HG02610 (cell line): ENCODE results near the gene PARD6B.
"Not testable (repeated sequence)": the region's sequence is repeated elsewhere in the genome, so short reads cannot be mapped to it uniquely, and the experiment has no call there.

Source experiments
- ATAC-seq: cut with Tn5 transposase; IDR thresholded peaks from one replicate; pipeline ENCODE4 v1.9.1; 2021; ENCODE audit warnings: mild to moderate bottlenecking, moderate library complexity; ENCODE audit not compliant: unreplicated experiment

The PARD6B gene

DNA sequence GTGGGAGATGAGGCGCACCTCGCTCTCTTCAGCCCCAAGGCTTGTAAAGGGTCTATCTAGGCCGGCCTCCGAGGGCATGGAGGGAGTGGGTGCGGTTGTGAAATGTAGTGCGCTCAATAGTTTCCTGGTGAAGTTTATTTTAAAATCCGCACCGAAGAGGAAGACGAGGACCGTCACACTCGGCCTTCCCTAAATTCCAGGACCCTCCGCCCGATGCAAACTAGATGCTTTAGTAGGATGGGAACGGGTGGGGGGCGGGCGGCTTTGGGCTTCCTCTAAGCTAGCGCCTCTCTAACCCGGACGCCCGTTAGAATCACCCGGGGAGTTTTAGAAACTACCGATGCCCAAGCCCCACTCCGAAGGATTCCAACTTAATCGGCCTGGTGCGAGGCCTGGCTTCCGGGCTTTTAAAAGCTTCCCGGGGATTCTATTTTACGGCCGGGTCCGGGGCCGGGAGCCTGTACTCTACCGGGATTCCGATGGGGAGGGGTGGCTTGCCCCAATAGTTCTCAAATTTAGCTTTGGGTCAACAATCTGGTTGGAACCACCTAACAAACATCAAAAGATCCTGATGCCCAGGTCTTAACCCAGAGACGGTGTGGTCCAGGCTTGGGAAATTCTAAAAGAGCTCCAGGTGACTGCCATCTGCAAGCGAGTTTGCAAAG, 62.9 kb downstream of the PARD6B start:
- peak; percentile 5 for ATAC-seq

DNA sequence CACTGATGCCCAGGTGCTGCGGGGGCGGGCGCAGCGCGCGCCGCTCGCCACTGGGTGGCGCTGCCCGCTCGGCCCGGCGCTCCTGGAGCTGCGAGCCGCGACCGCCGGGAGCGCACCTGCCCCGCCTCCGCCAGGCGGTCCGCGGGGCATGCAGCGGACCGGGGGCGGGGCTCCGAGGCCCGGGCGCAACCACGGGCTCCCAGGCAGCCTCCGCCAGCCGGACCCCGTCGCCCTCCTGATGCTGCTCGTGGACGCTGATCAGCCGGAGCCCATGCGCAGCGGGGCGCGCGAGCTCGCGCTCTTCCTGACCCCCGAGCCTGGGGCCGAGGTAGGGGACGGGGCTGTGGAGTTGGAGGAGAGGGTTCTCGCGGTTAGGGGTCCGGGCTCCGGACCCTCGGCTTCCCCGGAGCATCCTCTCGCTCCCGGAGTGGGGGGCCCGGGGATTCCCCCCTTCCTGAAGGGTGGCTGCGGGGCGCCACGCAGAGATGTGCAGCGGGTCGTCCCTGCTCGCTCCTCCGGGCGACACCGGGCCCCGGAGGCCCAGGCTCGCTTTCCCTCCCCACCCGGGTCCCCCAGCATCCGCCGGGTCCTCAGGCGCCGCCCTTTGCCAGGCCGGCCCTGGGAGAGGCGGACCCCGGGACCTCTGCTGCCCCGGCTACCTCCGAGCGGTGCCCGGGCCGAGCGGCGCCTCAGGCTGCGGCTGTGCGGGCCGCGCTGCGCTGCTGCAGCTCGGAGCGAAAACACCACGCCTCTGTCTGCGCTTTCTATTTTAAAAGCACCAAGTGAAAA, 63.7 kb downstream of the PARD6B start, which contains the start of gene BCAS4:
Gene BCAS4 (plus strand): TSS at position 216 of the 789 bp plus-strand sequence. CDS start 23 bp downstream, at position 239.
- ATAC-seq: peak; percentile 76

DNA sequence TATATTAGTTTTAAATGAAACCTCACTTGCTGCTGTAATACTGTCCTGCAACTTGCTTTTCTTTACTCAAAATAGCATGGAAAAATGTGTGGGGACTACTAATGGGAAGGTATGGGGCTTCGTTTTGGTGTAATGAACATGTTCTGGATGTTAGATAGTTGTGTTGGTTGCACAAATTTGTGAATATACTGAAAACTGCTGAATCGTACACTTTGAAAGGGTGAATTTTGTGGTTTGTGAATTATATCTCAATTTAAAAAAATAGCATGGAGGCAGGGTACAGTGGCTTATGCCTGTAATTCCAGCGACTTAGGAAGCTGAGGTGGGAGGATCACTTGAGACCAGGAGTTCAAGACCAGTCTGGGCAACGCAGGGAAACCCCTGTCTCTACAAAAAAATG, 65.8 kb downstream of the PARD6B start:
- ATAC-seq: no peak

DNA sequence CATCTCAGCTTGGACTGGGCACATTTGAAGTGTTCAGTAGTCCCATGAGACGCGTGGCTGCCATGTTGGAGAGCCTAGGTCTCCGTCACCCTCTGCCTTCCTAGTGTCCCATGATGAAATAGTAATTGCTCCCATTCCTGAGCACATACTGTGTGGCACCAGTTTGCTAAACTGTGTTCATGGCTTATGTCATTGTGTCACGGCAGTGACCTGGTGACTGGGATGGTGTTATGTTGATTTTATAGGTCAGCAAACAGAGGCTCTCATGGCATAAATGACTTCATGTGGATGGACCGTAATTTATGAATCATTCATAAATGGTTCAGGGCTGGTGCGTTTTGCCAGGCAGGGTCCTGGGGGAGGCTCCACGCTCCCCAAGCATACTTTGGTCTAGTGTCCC, 67.3 kb downstream of the PARD6B start:
- no peak for ATAC-seq

DNA sequence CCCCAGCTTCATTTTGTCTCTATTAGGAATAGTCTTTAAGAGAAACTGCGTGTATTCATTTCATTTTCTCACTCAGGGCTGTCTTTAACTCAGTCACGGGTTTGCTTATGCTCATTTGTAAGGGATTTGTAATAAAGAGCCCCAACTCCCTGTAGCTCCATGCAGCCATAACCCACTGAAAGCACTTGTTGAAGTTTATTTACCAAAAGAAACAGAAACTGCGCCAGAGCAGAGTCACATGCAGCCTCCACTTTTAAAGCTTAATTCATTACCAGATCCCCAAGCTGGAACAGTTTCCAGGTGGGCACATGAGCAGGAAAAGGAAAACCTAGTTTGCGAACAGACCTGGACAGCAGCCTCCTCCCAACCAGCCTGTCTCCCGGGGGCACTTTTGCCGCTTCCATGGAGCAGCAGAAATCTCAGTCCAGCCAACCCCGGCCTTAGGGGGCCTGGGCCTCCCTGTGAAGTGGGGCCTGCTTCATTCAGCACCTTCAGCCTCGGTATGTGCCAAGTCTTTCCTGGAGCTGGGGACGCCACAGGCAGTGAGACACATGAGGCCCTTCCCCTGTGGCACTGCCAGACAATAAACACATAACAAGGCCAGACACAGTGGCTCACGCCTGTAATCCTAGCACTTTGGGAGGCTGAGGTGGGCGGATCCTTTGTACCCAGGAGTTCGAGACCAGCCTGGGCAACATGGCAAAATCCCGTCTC, 68.0 kb downstream of the PARD6B start:
- ATAC-seq: no peak

DNA sequence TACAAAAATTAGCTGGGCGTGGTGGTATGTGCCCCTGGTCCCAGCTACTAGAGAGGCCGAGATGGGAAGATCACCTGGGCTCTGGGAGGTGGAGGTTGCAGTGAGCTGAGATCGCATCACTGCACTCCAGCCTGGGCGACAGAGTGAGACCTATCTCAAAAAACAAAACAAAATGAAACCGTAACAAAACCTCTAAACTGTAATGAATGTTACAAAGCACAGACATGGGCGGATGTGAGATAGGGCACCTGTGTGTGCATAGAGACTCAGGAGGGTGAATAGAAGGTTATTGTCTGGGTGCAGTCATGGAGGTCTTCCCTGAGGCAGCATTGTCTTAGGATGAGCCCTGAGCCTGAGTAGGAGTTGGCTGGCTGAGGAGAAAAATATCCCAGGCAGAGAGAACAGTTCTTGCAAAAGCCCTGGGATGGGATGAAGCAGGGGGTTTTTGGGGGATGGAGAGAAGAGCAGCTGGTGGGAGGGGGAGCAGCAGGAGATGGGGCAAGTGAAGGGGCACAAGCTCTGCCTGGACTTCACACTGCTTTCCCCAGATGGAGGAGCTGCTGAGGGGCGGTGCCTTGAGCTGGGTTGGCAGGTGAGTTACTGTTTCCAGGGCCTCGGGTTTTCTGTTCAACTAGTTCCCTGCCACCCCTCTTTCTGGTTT, 68.6 kb downstream of the PARD6B start:
- peak; percentile 48 for ATAC-seq

DNA sequence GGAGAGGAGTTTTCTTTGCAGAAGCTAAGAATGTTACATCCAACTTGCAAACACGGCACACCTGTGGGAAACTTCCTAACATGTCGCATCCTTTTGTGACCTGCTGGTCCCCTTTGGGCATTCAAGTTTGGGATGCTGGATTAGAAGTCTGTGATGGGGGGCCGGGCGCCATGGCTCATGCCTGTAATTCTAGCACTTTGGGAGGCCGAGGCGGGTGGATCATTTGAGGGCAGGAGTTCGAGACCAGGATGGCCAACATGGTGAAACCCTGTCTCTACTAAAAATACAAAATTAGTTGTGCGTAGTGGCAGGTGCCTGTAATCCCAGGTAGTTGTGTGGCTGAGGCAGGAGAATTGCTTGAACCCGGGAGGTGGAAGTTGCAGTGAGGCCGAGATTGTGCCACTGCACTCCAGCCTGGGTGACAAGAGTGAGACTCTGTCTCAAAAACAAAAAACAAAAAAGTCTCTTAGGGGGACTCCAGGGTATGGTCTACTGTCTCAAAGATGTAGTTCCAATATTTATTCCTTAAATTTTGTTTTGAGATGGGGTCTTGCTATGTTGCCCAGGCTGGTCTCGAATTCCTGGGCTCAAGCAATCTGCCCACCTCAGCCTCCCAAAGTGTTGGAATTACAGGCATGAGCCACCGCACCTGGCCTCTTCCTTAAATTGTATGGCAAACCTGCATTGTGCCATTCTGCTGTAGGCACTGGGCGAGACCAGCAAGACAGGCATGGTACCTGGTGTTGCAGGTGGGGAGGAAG, 69.8 kb downstream of the PARD6B start:
- ATAC-seq: not testable (repeated sequence)

DNA sequence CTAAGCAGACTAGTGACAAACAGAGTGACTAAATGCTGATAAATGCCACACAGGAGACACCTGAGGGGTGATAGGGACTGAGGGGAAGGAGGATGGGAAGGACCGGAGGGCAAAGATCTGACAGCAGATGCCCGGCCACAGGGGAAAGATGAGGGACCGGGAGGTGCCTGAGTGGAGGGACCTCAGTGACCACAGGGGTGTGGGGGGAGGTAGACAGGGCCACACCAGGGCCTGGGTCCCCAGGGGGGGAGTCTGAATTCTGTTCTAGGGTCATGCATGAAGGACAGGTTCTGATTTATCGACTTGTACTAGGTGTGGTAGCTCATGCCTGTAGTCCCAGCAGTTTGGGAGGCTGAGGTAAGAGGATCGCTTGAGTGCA, 70.4 kb downstream of the PARD6B start:
- ATAC-seq: no peak

DNA sequence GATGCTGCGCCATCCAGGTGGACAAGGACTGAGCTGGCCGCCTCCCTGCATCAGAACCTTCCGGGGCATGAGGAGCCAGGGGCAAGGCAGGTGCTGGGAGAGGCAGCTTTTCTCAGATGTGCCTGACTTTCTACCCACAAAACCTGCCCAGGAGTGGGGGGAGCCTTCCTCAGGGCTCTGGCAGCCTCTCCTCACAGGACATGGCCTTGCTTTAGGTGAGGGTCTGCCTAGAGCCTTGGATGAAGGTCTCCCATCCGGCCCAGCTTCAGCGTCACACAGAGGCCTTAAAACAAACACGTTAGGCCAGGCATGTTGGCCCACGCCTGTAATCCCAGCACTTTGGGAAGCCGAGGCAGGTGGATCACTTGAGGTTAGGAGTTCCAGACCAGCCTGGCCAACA, 70.9 kb downstream of the PARD6B start:
- no peak for ATAC-seq

DNA sequence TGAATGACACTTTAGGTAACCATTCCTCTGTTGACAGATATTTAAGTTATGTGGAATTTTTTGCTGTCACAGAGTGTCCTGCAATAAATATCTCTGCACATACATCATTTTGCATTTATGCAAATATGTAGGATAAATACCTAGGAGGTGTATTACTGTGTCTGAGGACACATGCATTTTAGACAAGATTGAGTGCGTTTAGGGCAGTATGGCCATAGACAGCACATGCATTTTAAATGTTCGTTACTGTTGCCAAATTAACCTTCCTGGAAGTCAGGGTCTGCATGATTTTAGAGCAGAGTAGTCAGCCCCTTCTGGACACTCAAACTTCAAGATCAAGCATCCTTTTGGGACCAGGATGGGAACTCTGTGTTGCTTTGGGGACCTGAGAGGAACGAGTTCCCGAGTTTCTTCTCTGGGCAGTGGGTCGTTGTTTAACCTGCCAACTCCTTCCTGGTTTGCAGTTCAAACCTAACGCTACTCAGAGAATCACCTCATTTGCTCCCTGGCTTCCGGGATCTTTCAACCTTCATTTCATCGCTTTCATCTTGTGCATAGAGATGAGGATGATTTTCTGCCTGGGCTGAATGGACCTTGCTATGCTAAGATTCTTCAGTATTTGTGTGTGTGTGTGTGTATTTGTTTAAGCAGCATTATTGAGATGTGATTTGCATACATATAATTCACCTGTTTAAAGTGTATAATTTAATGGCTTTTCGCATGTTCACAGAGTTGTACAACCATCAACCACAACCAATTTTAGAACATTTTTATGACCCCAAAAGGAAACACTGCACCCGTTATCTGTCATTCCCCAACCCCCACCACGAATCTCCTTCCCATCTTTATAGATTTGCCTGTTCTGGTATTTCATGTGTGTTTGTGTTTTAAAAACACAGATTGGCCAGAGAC, 73.3 kb downstream of the PARD6B start:
- no peak for ATAC-seq

DNA sequence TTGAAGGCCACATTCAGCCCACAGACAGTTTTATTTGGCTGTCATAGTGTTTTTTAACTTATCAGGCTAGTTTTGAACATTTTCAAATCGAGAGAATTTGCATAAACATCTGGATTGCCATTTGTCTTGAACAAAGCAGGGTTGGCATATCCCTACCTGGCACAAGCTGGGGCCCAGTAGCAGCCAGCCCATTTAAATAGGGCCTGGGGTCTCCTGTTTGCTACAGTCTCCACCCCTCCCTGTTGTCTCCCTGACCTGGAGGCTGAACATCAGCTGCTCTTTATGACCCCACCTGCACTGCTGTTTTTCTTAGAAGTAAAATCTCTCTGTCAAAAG, 73.9 kb downstream of the PARD6B start:
- ATAC-seq: no peak

DNA sequence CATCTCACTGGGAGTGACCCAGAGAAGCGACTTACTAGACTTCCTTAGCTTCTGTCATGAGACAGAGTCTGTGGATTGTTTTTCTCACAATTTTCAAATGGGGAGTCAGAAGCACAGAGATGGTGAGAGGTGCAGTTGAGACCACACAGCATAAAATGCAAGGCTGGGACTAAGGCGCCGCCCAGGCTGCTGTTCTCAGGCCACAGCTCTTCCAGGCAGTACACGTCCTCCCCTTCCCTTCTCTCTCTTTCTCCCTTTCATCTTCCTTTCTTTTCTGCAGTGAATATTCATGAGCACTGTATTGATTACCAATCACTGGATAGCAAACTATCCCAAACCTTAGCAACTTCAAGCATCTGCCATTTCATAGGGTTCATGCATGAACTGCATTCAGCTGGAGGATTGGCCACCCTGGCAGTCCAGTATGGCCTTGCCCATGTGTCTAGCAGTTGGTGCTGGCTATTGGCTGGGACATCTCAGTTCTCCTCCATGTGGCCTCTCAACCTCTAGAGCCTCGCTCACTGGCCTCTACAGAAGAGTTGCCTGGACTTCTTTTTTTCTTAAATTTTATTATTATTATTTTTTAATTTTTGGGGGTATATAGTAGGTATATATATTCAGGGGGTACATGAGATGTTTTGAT, 74.9 kb downstream of the PARD6B start:
- no peak for ATAC-seq
